NOMO-1 treated with DMSO at 0.1 percent for 48 hours (cell line): ENCODE results near the gene TIGD7.

Experiments used
- DNase-seq: peaks from one replicate; lab custom pipeline; 2025; ENCODE audit not compliant: unreplicated experiment; lab: John Stamatoyannopoulos, UW

TIGD7 gene, protein sequence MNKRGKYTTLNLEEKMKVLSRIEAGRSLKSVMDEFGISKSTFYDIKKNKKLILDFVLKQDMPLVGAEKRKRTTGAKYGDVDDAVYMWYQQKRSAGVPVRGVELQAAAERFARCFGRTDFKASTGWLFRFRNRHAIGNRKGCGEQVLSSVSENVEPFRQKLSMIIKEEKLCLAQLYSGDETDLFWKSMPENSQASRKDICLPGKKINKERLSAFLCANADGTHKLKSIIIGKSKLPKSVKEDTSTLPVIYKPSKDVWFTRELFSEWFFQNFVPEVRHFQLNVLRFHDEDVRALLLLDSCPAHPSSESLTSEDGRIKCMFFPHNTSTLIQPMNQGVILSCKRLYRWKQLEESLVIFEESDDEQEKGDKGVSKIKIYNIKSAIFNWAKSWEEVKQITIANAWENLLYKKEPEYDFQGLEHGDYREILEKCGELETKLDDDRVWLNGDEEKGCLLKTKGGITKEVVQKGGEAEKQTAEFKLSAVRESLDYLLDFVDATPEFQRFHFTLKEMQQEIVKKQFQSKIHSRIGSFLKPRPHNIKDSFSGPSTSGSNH

DNA sequence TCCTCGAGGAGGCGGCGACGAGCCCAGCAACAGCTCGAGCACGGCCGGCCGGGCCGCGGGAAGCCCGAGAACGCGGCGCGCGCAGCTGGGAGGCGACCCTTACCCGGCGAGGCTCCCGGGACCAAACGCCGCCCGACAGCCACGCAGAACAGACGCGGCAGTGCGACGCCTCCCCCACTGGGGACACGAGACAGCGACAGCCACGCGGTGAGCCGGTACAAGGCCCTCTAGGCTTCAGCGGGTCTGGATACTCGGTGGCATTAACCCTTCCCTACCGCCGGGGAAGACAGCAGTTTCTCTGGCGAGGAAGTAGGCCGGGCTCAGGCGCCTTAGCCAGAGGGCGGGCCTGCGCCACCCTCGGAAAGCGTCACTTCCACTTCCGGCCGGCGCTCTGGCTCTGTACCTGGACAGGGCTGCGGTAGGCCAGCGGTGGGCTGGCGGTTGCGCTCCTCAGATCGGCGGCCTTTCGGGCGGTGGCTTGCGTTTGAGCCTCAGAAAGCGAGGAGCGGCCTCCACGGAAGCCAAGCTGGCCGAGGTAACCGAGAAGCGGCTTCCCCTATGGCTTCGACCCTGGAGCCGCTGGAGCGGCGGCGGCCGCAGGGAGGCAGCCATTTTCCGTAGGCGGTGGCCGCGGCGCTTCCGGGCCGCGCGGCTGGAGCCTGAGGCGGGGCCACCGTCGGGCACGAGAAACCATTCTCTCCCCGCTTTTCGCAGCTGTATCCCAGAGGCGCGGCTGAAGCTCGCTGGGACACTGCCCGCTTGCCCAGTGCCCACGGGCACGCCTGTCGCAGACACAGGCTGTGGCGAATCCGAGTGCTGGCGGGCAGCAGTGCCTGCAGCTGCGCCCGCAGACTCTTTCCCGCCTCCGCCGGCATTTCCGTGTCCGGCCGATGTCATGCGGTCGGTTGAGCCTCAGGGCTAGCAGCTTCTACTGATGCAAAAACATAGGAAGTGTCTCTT is at the start of gene TIGD7, which contains the start of gene ZNF75A:
TSS of gene TIGD7 (minus strand) at position 322 of the 960 bp plus-strand sequence. CDS start 4,816 bp downstream, outside the sequence.
TSS of gene ZNF75A (plus strand) at position 389 of the 960 bp plus-strand sequence. CDS start 2,932 bp downstream, outside the sequence.
- peak; percentile 85 for DNase-seq

DNA sequence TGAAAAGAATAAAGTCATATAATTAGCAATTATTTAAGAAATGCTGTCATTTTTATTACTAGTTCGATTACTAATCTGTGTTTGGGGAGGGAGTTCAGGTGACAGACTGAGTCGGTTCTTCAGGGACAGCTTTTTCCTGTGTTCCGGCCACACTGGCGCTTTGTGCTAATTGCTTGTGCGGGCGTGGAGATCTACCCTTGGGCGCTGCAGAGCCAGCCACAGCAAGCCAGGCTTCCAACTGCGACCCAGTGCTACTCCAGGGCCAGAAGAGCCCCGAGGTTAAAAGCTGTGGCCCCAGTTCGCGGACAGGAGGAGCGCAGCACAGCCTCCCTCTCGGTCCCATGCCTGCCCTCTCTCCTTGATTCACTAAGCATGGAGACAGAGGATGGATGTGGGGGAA is 43.9 kb upstream of the TIGD7 start:
- no peak for DNase-seq

DNA sequence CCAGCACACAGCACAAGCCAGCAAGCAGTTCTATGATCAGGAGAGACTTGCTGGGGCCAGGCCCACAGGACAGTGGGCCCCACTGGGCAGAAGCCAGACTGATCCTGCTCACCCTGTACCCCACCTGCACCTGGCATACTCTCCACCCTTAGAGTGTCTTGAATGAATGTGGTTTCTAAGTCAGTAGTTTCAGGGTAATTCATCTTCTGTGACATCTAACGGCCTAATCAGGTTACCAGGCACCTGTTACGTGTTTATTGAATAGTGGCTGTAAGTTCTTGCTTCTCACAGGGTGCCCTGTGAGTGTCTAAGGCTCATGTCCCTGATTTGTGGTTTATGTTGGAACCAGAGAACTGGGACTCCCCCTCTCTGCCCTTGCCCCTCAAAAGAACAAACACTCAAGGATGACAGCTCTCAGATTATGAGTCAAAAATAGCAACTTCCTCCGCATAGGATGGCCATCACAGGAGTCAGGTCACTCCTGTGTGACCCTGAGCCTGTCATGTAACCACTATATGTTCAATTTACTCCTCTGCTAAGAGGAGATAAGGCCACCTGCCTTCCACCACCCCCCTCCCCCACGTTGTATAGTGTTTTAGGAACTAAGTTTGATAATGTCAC is 43.4 kb upstream of the TIGD7 start:
- DNase-seq, result no peak

DNA sequence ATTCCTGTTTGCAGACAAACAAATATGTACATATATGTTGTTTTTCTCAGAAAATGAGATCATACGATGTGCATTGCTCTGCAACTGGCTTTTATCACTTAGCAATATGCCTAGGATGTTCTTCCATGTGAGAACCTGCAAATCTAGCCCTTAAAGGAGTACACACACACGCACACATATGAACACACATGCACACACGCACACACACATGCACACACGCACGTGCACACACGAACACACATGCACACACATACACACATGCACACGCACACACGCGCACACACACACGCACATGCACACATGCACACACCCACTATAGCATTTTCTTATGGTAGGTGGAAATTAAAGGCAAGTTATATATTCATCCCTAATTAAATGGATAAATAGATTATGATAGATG is 42.4 kb upstream of the TIGD7 start:
- no peak for DNase-seq

DNA sequence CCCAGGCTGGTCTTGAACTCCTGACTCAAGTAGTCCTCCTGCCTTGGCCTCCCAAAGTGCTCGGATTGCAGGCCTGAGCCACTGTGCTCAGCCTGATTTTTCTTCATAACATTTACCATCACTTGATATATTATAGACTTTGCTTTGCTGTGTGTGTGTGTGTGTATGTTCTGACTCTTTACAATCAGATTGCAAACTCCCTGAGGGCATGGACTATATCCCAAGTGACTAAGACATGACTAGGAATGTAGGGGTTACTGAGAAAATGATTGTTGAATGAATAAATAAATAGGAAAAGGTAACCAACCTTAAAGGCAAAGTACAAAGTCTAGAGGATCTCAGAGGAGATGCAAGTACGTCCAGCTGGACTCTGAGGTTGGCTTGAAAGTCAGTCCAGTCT is 40.8 kb upstream of the TIGD7 start:
- DNase-seq, result no peak

DNA sequence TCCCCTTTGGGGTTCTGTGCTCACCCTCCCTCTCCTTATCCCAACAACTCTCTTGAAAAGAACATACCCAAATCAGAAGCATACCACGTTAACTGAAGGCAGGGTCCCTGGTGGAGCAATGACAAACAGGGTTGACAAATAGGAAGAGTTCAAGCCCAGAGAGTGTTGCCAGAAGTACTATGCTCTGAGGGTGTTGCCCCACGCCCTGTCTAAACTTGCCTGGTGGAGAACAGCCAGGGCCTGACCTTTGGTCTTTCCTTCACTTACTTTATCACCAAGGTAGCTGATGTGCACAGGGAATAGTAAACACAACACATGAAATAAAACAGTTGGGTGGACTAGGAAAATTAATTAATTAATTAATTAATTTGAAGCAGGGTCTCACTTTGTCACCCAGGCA is 23.4 kb upstream of the TIGD7 start:
- no peak for DNase-seq

DNA sequence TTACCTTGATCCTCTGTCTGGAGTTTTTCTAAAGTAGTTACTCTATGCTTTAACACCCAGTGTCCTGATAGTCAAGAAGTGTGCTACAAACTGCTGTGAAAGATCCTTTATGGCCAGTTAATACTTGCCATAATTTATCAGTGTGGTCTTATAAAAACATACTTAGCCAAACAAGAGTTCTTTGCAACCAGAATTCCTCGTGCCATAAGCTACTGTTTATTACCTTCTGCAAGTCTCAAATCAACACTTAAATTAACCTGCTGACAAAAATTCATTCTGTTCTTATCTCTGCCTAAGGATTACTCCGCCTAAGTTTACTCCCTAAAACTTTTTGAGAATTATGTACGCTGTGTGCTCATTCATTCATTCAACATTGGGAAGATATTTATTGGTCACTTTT is 22.9 kb upstream of the TIGD7 start:
- no peak for DNase-seq

DNA sequence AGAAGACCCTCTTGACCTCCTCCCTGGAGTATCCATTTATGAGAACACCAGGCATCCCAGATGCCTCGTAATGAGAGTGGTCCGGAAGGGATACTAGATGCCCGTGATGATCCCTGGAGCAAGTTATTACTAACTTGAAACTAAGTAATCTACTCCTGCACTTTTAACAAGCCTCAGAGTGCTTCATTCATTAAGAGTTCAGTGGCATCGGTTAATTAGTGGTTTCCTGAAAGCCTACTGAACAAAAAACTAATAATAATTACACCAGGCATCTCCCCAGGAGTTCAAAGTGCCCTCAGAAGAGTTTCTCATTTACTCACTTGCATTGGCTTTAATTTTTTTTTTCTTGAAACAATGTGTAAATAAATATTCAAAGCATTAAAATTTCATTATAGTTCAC is 22.3 kb upstream of the TIGD7 start:
- DNase-seq, result no peak

DNA sequence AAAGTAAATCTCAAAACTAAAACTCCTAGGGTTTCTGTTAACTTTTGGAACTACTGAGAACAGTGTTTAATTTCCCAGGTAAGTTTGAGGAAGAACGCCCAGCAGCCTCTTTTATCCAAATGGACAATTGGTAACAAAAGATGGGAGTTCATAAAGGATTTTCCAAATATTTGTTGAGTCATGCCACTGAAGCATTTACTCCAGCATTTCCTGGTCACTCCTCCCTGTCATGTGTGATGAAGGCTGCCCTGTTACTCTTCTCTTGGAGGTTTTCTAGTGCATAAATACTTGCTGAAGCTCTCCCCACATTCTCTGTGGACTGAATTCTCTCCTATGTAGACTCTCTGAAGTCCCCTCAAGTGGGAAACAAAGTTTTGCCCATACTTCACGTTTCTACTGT is 16.6 kb upstream of the TIGD7 start:
- DNase-seq, result no peak

DNA sequence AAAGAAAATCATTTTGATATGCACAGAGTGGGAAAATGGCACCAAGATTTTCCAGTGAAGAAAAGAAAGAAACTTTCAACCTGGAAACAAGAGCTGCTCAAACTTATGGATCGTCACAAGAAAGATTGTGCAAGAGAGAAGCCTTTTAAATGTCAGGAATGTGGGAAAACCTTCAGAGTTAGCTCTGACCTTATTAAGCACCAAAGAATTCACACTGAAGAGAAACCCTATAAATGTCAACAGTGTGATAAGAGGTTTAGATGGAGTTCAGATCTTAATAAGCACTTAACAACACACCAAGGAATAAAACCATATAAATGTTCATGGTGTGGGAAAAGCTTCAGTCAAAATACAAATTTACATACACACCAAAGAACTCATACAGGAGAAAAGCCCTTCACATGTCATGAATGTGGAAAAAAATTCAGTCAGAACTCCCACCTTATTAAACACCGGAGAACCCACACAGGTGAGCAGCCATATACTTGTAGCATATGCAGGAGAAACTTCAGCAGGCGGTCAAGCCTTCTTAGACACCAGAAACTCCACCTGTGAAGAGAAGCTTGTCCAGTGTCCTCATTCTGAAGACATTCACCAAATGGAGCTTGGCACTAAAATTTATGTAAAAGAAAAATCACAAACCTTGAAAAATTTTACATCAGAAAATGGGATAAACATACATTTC is 12.2 kb upstream of the TIGD7 start:
- peak; percentile 36 for DNase-seq

DNA sequence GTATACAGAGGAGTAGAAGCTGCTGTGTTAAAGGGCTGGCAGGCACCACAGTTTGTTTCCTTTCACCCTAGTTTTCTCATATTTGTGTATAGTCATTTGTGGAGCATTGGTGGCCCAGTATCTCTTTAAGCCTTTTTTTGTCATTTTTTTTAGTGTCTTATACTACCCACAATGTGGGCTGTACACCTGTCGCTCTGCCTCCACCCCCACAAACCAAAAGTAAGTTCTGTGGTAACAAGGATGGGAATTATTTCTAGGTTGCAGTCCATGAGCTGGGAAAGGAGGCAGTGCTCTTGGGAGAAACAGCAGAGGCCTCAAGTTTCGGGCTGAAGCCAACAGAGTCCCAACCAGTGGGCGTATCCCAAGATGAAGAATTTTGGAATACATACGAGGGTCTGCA is 6.3 kb upstream of the TIGD7 start:
- no peak for DNase-seq

DNA sequence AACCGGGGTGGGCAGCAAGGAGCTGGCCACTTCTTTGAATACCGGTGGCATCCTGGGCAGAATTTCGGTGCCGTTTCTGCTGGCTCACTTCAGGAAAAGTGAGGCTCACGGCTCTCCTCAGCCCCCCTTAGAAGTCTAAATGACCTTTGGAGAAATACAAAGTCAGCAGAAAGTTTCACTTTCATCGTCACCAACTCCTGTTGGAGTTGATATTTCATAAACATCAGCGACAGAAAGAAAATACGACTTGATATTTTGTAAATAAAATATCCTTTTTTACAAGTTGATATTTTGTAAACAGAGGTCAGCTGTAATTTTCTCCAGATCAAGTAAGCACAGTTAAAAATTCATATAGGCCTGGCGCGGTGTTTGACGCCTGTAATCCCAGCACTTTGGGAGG is 848 bp upstream of the TIGD7 start:
- no peak for DNase-seq

DNA sequence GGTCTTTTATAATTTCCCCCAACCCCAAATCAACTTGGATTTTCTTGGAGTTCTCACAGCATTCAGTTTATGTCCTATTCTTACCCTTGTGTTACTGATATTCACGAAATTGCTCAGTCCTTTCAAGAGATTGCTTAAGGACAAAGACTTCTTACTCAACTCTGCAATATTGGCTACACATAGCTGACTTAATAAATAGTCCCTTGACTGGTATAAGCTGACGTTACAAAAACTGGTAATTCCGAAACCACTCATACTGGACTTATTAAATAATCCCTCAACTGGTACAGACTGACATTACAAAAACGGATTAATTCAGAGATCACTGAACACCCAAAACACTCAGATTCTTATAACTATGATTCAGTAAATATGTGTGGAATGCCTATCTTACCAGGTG is 860 bp downstream of the TIGD7 start:
- no peak for DNase-seq

DNA sequence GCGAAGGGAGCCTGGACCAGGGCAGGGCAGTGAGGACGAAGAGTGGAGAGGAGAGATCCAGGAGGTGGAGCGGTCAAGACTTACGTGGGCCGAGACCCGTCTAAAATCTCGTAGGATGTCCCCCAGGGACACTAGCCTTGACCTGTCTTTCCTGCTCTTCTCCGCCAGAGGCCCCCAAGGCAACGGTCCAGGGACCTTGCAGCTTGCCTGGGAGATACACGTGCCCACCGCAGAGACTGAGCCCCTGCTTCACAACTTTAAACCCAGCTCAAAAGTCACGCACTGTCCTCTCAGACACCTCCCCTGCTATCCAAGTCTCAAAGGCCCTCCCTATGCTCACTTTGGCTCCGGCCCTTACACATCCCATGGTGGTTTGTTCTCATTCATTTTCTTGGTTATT is 9.4 kb downstream of the TIGD7 start:
- DNase-seq, result no peak

DNA sequence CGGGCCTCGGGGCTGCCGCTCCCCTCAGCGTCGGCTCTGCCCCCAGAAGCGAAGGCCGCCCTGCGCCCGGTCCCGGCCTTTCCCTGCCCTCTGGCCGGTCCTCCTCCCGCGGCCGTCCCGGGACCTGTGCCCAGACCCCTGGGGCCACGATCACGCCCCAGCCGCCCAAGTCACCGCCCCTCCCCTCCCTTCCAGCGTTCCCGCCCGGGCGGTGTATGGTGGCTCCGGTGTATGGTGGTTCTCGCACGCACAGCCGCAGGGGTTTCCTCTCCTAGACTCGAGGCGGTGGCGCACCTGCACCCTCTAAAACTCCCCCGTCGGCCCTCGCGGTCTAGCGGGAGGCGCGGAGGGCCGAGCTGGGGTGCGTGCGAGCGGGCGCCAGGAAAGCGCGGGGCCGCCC is 10.0 kb downstream of the TIGD7 start:
- no peak for DNase-seq

DNA sequence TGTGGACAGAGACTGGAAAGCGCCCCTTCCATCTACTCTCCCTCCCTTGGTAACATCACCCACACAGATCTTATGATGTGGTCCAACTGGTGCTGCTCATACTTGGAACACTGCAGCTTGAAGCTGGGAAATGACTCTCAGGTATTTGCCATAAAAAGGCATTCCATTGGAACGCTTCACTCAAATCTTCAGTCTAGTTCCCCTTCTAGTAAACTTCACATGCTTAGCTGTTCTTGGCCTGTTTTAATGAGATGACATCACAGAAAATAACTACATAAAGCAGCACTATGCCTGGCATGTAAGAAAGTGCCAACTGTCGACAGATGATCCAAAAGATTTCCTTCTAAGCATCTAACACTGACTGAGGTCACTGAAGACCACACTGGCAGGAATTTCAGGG is 12.6 kb downstream of the TIGD7 start:
- DNase-seq, result no peak

DNA sequence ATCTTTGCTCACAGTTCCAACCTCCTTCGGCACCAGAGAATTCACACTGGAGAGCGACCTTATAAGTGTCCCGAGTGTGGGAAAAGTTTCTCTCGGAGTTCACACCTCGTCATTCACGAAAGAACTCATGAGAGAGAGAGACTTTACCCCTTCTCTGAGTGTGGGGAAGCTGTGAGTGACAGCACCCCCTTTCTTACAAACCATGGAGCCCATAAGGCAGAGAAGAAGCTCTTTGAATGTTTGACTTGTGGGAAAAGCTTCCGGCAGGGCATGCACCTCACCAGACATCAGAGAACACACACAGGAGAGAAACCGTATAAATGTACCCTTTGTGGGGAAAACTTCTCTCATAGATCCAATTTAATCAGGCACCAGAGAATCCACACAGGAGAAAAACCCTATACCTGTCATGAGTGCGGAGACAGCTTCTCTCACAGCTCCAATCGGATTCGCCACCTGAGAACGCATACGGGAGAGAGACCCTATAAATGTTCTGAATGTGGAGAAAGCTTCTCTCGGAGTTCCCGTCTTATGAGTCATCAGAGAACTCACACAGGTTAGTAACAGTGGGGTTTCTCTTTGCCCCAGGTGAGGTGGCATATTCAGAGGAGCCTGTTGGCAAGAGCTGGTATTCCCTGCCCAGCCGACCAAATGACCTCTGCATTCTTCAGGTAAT is 15.1 kb downstream of the TIGD7 start:
- no peak for DNase-seq

DNA sequence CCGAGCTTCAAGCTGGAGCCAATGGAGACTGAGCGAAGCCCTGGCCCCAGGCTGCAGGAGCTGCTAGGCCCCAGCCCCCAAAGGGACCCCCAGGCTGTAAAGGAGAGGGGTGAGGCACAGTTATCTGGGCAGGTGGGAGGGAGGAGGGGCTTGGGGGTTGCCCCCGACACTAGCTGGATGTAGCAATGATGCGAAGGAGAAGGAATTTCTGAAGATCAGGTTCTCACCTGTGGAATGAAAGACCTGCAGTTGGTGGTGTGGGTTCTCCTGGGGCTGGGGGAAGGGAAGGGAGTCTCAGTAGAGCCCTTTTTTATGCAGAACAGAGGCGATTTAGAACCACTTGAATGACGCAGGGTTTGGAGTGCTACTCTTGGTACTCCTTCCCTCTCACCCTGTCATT is 20.1 kb downstream of the TIGD7 start:
- DNase-seq, result no peak

DNA sequence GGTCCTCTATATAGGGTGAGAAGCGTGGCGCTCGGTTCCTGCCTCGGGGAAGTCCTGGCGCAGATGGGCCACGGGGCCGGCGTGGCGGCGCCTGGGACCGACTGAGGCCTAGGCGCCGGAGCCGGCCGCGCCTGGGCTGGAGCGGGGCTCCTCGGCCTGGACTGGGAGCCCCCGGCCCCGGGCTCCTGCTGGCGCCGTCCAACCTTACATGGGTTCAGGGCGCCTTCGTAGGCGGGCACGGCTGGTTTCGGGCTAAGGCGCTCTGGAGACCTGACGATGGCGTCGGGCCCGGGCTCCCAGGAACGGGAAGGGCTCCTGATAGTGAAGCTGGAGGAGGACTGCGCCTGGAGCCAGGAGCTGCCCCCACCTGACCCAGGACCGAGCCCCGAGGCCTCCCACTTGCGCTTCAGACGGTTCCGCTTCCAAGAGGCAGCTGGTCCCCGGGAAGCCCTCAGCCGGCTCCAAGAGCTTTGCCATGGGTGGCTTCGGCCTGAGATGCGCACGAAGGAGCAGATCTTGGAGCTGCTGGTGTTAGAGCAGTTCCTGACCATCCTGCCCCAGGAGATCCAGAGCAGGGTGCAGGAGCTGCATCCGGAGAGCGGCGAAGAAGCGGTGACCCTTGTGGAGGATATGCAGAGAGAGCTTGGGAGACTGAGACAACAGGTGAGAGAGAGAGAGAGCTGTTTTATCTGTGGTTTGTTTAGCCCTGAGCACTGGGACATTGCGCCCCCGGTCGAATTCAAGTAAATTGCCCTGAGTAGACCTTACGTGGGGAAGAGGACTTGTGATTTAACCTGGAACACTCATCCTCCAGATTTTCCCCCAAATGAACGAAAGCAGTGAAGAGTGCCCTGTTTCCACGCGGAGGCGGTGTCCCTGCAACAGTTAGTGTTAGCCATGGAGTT is 21.4 kb downstream of the TIGD7 start:
- DNase-seq, result no peak
